ENCODE data around the gene CNTNAP2.

CNTNAP2 gene

GRCh38 chr7:146355216-146355615 lies 238.6 kb downstream of the CNTNAP2 start:
- H3K36me3 ChIP-seq (ENCODE audit: control insufficient read depth, insufficient read depth, low read length), result no peaks in the 10 kb centered on the region
- no peak overlapping the region for H3K4me3 ChIP-seq (ENCODE audit: extremely low read depth, insufficient read depth, low read length, poor library complexity, severe bottlenecking)
- no peaks in the 10 kb centered on the region for H3K9me3 ChIP-seq (ENCODE audit: control insufficient read depth, low read length)
- no peak overlapping the region for H3K27ac ChIP-seq (ENCODE audit: low read depth, low read length, severe bottlenecking)
- no peaks in the 10 kb centered on the region for H3K4me1 ChIP-seq (ENCODE audit: control insufficient read depth, insufficient read depth, low read length, poor library complexity, severe bottlenecking)
- no CpG with 5 or more reads among the region's 1 CpG for WGBS, 2 experiments (ENCODE audit: insufficient coverage in 2 of 2)

- Histone ChIP-seq H3K4me3 (ENCODE audit: extremely low read depth, insufficient read depth, low read length, poor library complexity, severe bottlenecking) (no peak overlapping the region), H3K9me3 (ENCODE audit: control insufficient read depth, low read length) (no peaks in the 10 kb centered on the region), H3K27ac (ENCODE audit: low read depth, low read length, severe bottlenecking) (no peak overlapping the region), H3K36me3 (ENCODE audit: control insufficient read depth, insufficient read depth, low read length) (no peaks in the 10 kb centered on the region), H3K4me1 (ENCODE audit: control insufficient read depth, insufficient read depth, low read length, poor library complexity, severe bottlenecking) (no peaks in the 10 kb centered on the region)
- WGBS, 2 experiments (ENCODE audit: insufficient coverage in 2 of 2), result 83 to 88% methylated on average over 1 of the region's 2 CpGs
Measured at GRCh38 chr7:146359176-146359575, 242.6 kb downstream of the CNTNAP2 start.

- Histone ChIP-seq H3K36me3 (ENCODE audit: control insufficient read depth, insufficient read depth, low read length) (no peaks in the 10 kb centered on the region), H3K4me1 (ENCODE audit: control insufficient read depth, insufficient read depth, low read length, poor library complexity, severe bottlenecking) (no peaks in the 10 kb centered on the region)
- no CpG with 5 or more reads among the region's 2 CpGs for WGBS, 2 experiments (ENCODE audit: insufficient coverage in 2 of 2)
Measured at GRCh38 chr7:146366938-146367337, 250.3 kb downstream of the CNTNAP2 start.

GRCh38 chr7:146370171-146370570 lies 253.6 kb downstream of the CNTNAP2 start:
- H3K4me1 ChIP-seq (ENCODE audit: control insufficient read depth, insufficient read depth, low read length, poor library complexity, severe bottlenecking), result no peaks in the 10 kb centered on the region
- WGBS, 2 experiments (ENCODE audit: insufficient coverage in 2 of 2), result 90 to 100% methylated on average over 3 of the region's 9 CpGs

More at GRCh38 chr7:146366938-146367337, 250.3 kb downstream of the CNTNAP2 start:
- Histone ChIP-seq H3K9me3 (ENCODE audit: control insufficient read depth, low read length) (no peaks in the 10 kb centered on the region), H3K27ac (ENCODE audit: low read depth, low read length, severe bottlenecking) (no peak overlapping the region), H3K4me3 (ENCODE audit: extremely low read depth, insufficient read depth, low read length, poor library complexity, severe bottlenecking) (no peak overlapping the region)

GRCh38 chr7:146375170-146375569 lies 258.6 kb downstream of the CNTNAP2 start:
- WGBS, 2 experiments (ENCODE audit: insufficient coverage in 2 of 2), result no CpG with 5 or more reads among the region's 2 CpGs
- Histone ChIP-seq H3K36me3 (ENCODE audit: control insufficient read depth, insufficient read depth, low read length) (no peaks in the 10 kb centered on the region), H3K4me3 (ENCODE audit: extremely low read depth, insufficient read depth, low read length, poor library complexity, severe bottlenecking) (no peak overlapping the region), H3K4me1 (ENCODE audit: control insufficient read depth, insufficient read depth, low read length, poor library complexity, severe bottlenecking) (no peaks in the 10 kb centered on the region), H3K9me3 (ENCODE audit: control insufficient read depth, low read length) (no peaks in the 10 kb centered on the region), H3K27ac (ENCODE audit: low read depth, low read length, severe bottlenecking) (no peak overlapping the region)

More at GRCh38 chr7:146370171-146370570, 253.6 kb downstream of the CNTNAP2 start:
- Histone ChIP-seq H3K4me3 (ENCODE audit: extremely low read depth, insufficient read depth, low read length, poor library complexity, severe bottlenecking) (no peak overlapping the region), H3K27ac (ENCODE audit: low read depth, low read length, severe bottlenecking) (no peak overlapping the region), H3K36me3 (ENCODE audit: control insufficient read depth, insufficient read depth, low read length) (no peaks in the 10 kb centered on the region), H3K9me3 (ENCODE audit: control insufficient read depth, low read length) (no peaks in the 10 kb centered on the region)

- H3K4me1 ChIP-seq (ENCODE audit: control insufficient read depth, insufficient read depth, low read length, poor library complexity, severe bottlenecking), result no peaks in the 10 kb centered on the region
- no CpG with 5 or more reads among the region's 2 CpGs for WGBS, 2 experiments (ENCODE audit: insufficient coverage in 2 of 2)
- H3K27ac ChIP-seq (ENCODE audit: low read depth, low read length, severe bottlenecking), result no peak overlapping the region
- no peak overlapping the region for H3K4me3 ChIP-seq (ENCODE audit: extremely low read depth, insufficient read depth, low read length, poor library complexity, severe bottlenecking)
- H3K9me3 ChIP-seq (ENCODE audit: control insufficient read depth, low read length), result no peaks in the 10 kb centered on the region
- no peaks in the 10 kb centered on the region for H3K36me3 ChIP-seq (ENCODE audit: control insufficient read depth, insufficient read depth, low read length)
Measured at GRCh38 chr7:146378196-146378595, 261.6 kb downstream of the CNTNAP2 start.

GRCh38 chr7:146387140-146387539 lies 270.5 kb downstream of the CNTNAP2 start:
- no peak overlapping the region for H3K4me3 ChIP-seq (ENCODE audit: extremely low read depth, insufficient read depth, low read length, poor library complexity, severe bottlenecking)
- H3K36me3 ChIP-seq (ENCODE audit: control insufficient read depth, insufficient read depth, low read length), result no peaks in the 10 kb centered on the region
- no peak overlapping the region for H3K27ac ChIP-seq (ENCODE audit: low read depth, low read length, severe bottlenecking)
- WGBS, 2 experiments (ENCODE audit: insufficient coverage in 2 of 2), result no CpG with 5 or more reads among the region's 1 CpG
- H3K9me3 ChIP-seq (ENCODE audit: control insufficient read depth, low read length), result no peaks in the 10 kb centered on the region
- no peaks in the 10 kb centered on the region for H3K4me1 ChIP-seq (ENCODE audit: control insufficient read depth, insufficient read depth, low read length, poor library complexity, severe bottlenecking)

GRCh38 chr7:146388928-146389327 lies 272.3 kb downstream of the CNTNAP2 start:
- WGBS, 2 experiments (ENCODE audit: insufficient coverage in 2 of 2), result no CpG with 5 or more reads among the region's 2 CpGs
- Histone ChIP-seq H3K4me1 (ENCODE audit: control insufficient read depth, insufficient read depth, low read length, poor library complexity, severe bottlenecking) (no peaks in the 10 kb centered on the region), H3K27ac (ENCODE audit: low read depth, low read length, severe bottlenecking) (no peak overlapping the region), H3K36me3 (ENCODE audit: control insufficient read depth, insufficient read depth, low read length) (no peaks in the 10 kb centered on the region), H3K4me3 (ENCODE audit: extremely low read depth, insufficient read depth, low read length, poor library complexity, severe bottlenecking) (no peak overlapping the region), H3K9me3 (ENCODE audit: control insufficient read depth, low read length) (no peaks in the 10 kb centered on the region)

- WGBS, 2 experiments (ENCODE audit: insufficient coverage in 2 of 2), result no CpG with 5 or more reads among the region's 2 CpGs
Measured at GRCh38 chr7:146393346-146393745, 276.7 kb downstream of the CNTNAP2 start.

GRCh38 chr7:146397141-146397540 lies 280.5 kb downstream of the CNTNAP2 start:
- 100% methylated on average over 1 of the region's 1 CpG; no CpG with 5 or more reads in 1 of the 2 experiments for WGBS, 2 experiments (ENCODE audit: insufficient coverage in 2 of 2)
- Histone ChIP-seq H3K36me3 (ENCODE audit: control insufficient read depth, insufficient read depth, low read length) (no peaks in the 10 kb centered on the region), H3K9me3 (ENCODE audit: control insufficient read depth, low read length) (no peaks in the 10 kb centered on the region), H3K4me3 (ENCODE audit: extremely low read depth, insufficient read depth, low read length, poor library complexity, severe bottlenecking) (no peak overlapping the region), H3K4me1 (ENCODE audit: control insufficient read depth, insufficient read depth, low read length, poor library complexity, severe bottlenecking) (no peaks in the 10 kb centered on the region), H3K27ac (ENCODE audit: low read depth, low read length, severe bottlenecking) (no peak overlapping the region)

More at GRCh38 chr7:146393346-146393745, 276.7 kb downstream of the CNTNAP2 start:
- Histone ChIP-seq H3K4me3 (ENCODE audit: extremely low read depth, insufficient read depth, low read length, poor library complexity, severe bottlenecking) (no peak overlapping the region), H3K4me1 (ENCODE audit: control insufficient read depth, insufficient read depth, low read length, poor library complexity, severe bottlenecking) (no peaks in the 10 kb centered on the region), H3K9me3 (ENCODE audit: control insufficient read depth, low read length) (no peaks in the 10 kb centered on the region), H3K27ac (ENCODE audit: low read depth, low read length, severe bottlenecking) (no peak overlapping the region), H3K36me3 (ENCODE audit: control insufficient read depth, insufficient read depth, low read length) (no peaks in the 10 kb centered on the region)

- H3K4me3 ChIP-seq (ENCODE audit: extremely low read depth, insufficient read depth, low read length, poor library complexity, severe bottlenecking), result no peak overlapping the region
- H3K36me3 ChIP-seq (ENCODE audit: control insufficient read depth, insufficient read depth, low read length), result no peaks in the 10 kb centered on the region
- no peak overlapping the region for H3K27ac ChIP-seq (ENCODE audit: low read depth, low read length, severe bottlenecking)
- no peaks in the 10 kb centered on the region for H3K4me1 ChIP-seq (ENCODE audit: control insufficient read depth, insufficient read depth, low read length, poor library complexity, severe bottlenecking)
- WGBS, 2 experiments (ENCODE audit: insufficient coverage in 2 of 2), result no CpG with 5 or more reads among the region's 3 CpGs
- no peaks in the 10 kb centered on the region for H3K9me3 ChIP-seq (ENCODE audit: control insufficient read depth, low read length)
Measured at GRCh38 chr7:146401939-146402338, 285.3 kb downstream of the CNTNAP2 start.
